Activated T-helper 9 cell treated with anti-CD3 and anti-CD28 coated beads, Interleukin-2, amount 50 U/mL, for 16 hours (primary cell): ENCODE results near the gene LMBR1.
"Not testable (repeated sequence)": the region's sequence is repeated elsewhere in the genome, so short reads cannot be mapped to it uniquely, and the experiment has no call there.

Experiments used
- DNase-seq: peaks from one replicate; pipeline ENCODE4 v3.0.0-alpha.2; 2020; ENCODE audit warnings: low read depth

The LMBR1 gene

DNA sequence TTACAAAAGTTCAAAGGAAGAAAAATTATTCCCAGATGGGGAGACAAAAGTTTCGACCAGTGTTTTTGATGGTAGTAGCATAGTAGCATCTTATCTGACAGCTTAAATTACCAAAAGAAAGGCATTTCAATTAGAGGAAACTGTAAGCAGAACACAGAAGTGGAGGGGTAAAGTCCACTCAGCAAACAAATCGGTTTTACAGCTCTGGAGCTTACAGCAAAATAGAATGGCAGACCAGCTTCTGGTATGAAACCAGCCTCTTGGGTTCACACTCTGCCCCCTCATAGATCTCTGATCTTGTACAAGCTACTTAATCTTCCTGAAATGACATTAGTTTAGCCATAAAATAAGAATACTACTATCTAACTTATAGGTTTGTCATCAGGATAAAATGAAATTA is 133.8 kb downstream of the LMBR1 start:
- DNase-seq, result no peak

DNA sequence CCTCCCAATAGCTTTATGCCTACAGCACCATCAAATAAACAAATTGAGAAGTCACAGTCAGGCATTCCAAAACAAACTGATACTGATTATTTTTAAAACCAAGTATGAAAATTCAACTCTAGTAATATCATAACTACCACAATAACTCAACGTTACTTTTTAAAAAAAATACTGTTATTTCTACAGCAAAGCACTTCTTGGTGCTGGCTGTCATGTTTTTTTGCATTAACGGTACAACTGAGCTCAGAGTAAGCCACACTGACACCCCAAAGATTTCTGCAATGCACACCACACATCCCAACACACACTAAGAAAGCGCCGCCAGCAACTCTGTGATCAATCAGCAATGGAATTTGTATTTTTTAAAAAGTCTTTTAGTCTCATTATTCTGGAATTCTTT is 138.8 kb downstream of the LMBR1 start:
- DNase-seq, result no peak

DNA sequence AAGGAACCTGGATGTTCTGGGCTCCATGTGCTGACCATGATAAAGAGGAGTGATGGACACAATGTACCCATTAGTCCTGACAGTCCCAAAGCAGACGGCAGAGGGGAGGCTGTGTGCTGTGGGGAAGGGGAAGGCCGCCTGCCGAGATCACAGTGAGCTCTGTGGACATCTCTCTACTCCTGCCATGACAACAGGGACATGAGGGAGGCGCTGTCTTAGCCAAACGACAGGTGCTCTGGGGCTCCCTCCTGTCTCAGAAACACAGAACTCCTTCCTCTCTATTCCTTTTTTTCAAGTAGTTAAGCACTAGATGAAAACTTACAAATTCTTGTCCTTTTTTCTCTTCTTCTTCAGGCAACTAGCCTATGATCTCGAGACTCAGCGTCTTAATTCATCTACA is 139.4 kb downstream of the LMBR1 start:
- no peak for DNase-seq

DNA sequence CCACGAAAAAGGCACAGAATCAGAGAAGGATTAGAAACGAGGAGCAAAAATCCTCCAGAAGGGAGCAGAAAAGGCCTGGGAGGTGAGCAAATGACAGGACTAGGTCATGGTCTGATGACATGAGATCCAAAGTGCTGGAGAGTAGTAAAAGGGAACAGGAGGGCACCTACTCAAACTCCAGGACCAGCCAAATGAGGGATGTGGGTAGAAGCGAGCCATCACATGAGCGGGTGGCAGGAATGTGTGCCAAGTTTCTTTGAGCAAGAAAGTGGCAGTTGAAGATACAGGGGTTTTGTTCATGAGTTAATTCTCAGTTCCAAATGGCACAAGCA is 139.8 kb downstream of the LMBR1 start:
- DNase-seq, result no peak

DNA sequence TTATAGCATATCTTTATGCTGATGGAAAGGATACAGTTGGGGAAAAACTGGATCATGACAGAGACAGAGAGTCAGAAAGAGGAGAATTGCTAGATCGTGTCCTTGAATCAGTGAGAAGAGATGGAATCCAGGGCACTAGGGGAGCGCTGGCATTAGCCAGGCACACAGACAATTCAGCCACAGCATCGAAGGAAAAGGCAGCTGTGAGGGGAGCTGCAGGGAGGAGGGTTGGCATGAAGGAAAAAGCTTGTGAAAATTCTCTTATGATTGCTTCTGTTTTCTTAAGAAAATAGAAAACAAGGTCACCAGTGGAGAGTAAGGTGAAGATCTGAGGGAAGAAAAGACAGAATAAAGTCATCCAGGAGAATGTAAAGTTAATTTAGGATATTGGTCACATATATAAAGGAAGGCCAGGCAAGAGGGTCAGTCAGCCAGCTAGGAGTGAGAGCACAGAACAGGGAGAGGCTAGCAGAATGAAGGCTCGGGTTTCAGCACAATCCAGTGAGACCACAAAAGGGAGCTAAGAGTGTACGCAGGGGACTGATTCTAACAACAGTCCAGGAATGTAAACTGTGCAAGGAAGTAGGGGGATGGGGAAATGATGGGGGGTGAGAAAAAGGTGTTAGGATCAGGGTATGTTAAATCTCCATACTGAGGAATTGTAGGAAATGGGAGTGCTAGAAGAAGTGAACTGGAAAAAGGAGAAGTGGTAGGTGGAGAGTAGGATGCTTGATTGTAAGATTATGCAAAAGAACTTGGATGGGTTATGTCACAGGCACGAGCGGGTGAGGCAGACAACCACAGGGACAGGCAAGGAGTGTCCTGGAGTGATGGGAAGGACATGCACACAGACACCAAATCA is 140.4 kb downstream of the LMBR1 start:
- no peak for DNase-seq

DNA sequence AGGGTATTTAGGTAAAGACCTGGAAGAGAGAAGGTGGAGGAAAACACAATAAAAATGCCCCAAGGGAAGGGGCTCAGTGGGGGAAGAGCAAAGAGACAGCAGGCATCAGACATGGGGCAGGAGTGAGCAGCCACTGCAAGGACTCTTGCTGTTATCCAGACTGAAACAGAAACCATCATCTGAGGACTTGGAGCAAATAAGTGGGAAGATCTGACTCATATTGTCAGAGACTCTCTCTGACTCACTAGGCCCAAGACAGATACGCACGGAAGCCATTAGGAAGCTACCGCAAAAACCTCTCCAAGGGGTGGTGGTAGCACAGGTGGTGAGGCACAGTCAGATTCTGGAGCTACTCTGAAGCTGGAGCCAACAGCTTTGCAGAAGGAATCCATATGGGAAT is 141.7 kb downstream of the LMBR1 start:
- peak; percentile 6 for DNase-seq

DNA sequence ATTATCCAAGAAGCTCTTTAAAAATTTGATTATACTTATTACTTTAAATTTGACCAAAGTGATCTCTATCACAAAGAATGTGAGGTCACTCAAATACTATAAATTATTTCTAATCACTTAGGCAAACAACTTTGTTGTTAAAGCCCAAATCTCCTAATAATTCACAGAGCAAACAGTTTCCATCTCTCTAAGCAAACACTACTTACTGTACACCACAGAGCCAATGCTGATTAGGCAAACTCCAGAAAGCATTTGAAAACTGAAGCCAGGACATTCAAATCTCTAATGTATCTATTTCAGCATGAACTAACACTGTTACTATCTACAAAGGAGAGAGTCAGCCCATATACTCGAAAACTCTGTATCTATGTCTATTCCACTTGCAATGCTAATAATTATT is 145.3 kb downstream of the LMBR1 start:
- DNase-seq, result no peak

DNA sequence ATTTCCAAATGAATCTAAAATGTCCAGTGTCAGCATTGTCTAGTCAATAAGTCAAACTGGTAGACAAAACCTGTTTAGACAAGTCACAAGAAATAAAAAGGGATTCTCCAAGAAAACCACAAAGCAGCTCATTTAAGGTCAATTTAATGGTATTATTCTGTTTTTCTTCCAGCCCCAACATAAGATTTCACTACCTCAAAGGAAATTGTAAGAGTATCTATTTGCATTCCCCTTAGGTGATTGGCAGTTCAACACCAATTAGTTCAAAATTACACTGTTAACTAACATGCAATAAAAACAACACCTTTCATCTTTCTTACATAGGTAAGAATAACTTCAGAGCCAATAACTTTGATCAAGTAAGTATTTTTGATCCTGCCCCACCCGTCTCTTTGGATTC is 146.1 kb downstream of the LMBR1 start:
- DNase-seq, result no peak

DNA sequence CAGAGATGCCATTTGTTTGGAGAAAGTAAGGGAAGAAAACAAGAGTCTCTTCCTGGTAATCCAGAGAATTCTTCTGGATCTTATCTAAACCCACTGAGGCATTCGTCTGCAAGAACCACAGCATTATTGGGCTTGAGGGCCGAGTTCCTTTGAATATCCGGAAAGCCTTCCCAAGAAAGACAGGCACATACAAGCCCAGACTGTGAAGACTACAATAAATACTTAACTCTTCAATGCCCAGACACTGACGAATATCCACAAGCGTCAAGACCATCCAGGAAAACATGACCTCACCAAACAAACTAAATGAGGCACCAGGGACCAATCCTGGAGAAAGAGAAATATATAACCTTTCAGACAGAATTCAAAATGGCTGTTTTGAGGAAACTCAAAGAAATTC is 153.4 kb downstream of the LMBR1 start:
- no peak for DNase-seq

DNA sequence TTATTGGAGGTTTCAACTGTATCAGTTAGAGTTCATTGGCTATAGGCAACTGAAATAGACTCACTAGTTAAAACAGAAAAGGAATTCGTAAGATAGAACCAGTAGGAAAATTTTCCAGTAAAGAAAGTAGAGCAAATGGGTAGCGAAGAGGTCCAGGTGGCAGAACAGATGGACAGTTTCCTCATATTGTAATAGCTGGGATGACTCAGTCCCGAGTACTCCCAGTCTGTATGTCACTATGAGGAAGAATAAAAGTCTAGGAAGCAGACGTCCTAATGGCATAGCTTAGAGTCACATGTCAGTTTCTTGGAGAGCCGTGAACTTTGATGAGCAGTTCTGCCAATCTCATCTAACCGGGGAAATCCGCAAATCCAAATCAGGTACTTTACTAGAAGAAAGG is 157.1 kb downstream of the LMBR1 start:
- DNase-seq, result no peak

DNA sequence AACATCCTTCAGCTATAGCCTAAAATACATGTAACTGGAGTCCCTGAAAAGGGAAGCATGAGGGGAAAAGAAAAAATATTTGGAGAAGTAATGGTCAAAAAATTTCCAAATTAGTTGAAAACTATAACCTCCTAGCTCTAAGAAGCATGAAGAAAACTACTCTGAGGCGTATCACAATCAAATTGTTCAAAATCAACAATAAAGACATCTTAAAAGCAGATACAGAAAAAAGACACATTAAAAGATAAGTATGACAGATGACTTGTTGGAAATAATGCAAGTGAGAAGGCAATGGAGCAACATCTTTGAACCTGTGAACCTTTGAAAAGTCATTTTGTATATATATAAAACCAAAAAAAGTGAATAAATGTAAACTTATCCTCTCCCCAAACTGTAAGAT is 159.3 kb downstream of the LMBR1 start:
- DNase-seq, result no peak

DNA sequence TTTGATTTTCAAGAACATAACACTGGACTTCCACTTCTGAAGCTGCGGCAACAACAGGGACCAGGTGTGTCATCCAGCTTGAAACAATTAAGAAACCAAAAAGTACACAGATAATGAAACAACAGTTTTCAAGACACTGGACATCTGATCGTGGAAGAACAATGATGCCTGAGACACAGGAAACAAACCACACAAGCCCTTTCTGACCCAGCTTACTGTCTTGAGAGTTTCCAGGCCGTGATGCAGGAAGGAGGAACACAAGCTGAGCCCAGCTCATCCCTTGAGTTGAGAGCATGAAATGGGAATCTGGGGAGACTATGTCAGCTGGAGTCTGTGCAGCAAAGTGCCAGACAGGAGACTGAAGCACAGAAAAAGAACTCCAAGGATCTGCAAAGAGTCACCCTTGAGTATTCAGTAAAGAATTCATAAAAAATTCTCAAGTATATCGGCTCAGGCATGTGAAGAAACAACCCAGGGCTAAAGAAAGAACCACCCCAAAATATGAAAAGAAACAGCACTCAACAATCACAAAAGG is 160.8 kb downstream of the LMBR1 start:
- DNase-seq, result no peak

DNA sequence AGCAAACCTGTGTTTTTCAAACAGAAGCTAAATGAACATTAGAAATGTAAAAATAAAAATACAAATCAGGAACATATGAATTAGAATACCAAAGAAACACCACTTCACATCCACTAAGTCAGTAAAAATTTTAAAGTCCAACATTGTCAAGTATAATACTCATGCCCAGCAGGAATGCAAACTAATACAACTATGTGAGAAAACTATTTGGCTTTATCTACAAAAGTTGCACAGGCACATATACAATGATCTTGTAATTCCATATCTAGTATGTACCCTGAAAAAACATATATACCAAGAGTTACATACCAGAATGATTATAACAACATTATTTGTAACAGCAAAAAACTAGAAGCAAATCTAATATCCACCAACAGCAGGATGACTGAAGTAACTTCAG is 161.3 kb downstream of the LMBR1 start:
- DNase-seq, result no peak

DNA sequence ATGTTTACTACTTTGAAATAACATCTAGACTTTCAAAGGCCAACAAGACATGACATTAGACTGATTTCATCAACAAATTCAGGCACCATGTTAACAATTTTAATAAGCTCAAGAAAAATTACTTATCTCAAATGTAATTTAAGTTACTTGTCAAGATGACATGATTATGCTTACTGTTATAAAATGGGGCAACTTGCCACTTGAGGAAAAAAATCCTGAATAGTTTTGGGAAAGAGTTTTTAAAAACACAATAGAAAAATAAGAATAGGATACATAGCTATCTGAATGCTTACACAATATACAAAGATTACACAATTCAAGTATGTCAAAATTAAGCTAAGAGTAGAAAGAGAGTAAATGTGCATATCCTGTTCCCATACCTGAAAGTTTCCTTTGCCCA is 167.0 kb downstream of the LMBR1 start:
- DNase-seq, result no peak

DNA sequence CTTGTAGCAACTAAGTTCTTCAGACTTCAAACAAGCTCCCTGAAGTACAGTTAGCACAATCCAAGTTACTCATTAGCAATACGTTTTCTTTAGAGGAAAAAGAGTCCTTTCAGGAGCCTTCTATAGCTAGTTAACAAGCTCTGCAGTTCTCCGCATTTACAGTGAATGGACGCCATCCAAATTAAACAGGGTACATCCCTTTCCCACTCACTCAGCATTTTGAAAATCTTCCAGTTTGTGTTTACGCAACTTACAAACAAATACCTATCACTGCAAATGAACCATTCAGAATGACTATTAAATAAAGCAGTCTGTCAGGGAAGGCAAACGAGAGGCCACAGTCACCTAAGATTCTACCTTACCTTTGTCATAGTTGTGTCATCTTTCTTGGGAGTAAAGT is 167.9 kb downstream of the LMBR1 start:
- DNase-seq, result no peak

DNA sequence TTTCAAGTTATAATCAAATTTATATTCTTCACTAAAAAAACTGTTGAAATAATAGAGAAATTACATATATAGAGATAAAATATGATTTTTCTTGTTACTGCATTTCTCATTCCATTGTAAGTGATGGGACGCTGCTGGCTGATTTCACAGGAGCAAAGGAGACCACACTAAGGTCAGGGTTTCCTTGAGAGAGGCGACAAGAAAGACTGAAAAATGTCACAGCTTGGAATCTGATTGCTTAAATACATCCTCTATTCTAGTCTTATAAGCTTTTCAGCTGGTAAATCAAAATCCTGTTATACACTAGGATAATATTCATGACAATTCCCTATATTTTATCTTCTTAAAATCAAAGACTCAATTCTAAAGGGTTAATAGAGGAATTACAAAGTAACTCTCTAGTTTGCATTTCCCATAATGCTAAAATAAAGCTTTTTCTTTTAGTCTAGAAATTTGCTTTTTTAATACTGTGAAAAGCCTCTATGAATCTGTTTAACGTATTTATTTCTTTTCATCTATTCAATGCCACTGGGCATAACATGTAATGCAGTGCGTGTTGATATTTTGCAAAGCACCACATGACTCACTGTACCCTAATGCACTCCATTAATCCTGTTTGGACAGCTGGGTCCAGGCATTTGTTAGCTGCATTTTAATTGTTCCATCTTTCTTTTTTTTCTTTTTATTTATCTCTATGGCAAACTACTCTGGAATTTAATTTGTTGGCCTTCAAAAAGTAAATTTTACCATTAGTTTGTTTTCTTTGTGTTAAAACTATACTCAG is 170.7 kb downstream of the LMBR1 start:
- DNase-seq, result no peak

DNA sequence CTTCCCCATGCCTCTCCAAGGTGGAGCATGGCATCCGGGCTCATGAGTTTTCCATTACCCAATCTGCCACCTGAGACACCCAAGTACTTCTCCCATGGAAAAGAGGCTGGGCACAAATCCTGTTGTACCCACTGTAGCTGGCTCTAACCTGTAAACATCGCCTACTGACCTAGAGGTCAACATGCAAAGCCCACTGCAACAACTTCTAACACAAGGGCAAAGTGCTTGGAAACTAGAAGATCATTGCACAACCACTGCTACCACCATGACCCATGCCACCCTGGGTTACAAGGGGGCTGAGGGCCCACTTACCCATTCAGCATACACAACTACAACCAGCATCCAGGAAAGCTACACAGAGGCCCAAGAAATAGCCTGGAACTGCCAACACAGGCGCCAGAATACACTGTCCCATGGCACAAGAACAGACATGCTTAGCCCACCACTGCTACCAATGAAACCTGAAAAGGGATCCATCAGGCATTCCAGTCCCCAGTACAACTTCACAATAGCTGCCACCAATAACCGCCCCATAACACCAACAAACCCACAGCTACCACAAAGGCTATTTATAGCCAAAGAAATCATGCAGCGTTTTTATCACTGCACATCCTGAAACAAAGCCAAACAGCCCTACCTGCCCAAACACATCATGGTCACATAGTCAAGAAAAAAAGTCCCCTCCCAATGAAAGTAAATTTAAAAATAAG is 189.1 kb downstream of the LMBR1 start:
- DNase-seq, result no peak

DNA sequence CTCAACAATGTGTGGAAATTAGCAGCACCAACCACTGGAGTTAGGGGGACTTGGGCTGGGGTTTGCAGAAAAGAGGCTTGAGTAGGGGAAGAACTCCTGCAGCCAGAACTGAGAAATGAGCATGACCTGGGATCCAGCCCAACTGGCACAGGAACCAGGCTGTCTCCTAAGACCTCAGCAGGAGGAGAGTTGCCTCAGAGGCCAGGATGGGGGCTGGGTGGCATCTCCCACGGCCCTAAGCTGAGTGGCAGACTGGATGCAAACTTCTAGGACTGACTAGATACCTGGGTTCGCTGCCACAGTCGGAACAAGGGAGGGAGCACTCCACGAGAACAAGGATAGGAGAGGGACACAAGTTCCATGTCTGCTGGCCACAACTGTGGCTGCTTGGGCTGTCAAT is 189.8 kb downstream of the LMBR1 start:
- DNase-seq, result no peak

DNA sequence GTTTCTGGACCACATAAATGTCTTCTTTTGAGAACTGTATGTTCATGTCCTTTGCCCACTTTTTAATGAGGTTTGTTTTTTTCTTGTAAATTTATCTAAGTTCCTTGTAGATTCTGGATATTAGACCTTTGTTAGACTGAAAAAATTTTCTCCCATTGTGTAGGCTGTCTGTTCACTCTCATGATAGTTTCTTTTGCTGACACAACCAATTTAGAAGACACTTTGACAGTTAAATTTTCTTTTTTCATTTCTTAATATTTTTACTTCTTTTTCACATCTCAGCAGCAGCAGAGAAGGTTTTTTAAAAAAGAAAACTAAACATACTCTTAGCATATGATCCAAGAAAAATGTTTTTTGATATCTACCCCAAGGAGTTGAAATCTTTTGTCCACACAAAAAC is 190.6 kb downstream of the LMBR1 start:
- DNase-seq, result no peak

DNA sequence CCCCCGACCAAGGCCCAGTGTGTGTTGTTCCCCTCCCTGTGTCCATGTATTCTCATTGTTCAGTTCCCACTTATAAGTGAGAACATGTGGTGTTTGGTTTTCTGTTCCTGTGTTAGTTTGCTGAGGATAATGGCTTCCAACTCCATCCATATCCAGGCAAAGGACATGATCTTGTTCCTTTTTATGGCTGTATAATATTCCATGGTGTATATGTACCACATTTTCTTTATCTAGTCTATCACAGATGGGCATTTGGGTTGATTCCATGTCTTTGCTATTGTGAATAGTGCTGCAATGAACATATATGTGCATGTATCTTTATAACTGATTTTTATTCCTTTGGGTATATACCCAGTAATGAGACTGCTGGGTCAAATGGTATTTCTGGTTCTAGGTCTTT is 191.2 kb downstream of the LMBR1 start:
- DNase-seq, result not testable (repeated sequence)

DNA sequence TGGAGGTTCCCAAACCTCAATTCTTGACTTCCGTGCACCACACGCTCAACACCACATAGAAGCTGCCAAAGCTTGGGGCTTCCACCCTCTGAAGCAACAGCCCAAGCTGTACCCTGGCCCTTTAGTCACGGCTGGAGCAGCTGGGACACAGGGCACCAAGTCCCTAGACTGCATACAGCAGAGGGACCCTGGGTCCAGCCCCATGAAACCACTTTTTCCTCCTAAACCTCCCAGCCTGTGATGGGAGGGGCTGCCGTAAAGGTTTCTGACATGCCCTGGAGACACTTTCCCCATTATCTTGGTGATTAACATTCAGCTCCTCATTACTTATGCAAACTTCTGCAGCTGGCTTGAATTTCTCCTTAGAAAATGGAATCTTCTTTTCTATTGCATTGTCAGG is 194.5 kb downstream of the LMBR1 start:
- not testable (repeated sequence) for DNase-seq

DNA sequence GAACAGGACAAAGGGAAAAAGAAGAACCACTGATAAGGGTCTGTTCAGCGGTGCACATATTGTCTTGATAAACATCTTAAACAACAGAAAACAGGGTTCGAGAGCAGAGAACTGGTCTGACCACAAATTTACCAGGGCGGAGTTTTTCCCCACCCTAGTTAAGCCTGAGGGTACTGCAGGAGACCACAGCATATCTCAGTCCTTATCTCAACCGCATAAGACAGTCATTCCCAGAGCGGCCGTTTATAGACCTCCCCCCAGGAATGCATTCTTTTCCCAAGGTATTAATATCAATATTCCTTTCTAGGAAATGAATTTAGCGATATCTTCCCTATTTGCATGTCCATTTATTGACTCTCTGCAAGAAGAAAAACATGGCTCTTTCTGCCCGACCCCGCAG is 195.7 kb downstream of the LMBR1 start:
- DNase-seq, result not testable (repeated sequence)

DNA sequence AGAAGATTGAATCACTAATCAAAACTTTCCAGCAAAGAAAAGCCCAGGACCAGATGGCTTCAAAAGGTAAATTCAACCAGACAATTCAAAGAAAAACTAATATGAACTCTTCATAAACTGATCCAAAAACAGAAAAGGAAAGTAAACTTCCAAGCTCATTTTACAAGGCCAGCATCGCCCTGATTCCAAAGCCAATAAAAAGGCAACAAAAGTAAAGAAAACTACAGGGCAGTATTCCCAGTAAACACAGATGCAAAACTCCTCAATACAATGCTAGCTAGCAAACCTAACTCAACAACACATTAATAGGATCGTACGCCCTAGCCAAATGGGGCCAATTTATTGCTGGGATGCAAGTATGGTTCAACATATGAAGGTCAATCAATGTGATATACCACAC is 199.4 kb downstream of the LMBR1 start:
- no peak for DNase-seq
